HG02870 (cell line): ENCODE results near the gene JOSD1.
"Not testable (repeated sequence)": the region's sequence is repeated elsewhere in the genome, so short reads cannot be mapped to it uniquely, and the experiment has no call there.

Source experiments
- ATAC-seq: cut with Tn5 transposase; IDR thresholded peaks from one replicate; pipeline ENCODE4 v1.9.1; 2021; ENCODE audit warnings: mild to moderate bottlenecking, moderate library complexity; ENCODE audit not compliant: unreplicated experiment

Gene JOSD1

DNA sequence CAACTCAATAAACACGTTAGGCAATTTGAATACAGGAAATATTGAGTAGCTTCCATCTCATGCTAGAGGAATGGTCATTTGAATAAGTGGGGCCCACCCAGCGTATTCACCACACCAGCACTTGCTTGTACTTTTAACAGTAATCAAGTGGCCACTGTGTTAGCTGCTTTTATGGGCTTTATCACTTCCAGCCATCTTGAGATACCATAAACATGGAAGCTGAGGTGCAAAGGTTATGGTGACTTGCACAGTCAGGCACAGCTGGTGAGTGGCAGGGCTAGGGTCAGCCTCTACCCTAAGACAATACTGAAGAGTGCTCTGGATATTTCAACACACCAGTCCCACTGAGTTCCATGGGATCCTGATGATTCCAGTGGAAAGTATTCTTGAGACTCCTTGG, 6.7 kb downstream of the JOSD1 start:
- no peak for ATAC-seq

DNA sequence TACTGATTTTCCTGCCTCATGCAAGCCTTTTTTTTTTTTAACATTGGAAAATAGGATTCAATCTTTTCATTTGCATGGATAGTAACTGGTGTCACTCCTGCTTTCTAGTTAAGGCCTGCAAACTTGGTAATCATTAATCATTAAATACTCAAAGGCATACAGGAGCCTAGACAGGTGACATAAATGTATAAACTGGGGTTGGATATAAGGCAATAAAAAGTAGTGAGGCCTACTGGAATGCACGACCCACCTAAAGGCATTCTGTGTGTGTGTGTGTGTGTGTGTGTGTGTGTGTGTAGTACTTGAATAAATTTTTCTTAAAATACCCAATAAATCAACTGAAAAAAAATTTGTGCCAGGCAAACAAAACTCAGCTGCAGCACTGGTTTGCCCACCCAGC, 11.1 kb downstream of the JOSD1 start:
- ATAC-seq, result no peak

DNA sequence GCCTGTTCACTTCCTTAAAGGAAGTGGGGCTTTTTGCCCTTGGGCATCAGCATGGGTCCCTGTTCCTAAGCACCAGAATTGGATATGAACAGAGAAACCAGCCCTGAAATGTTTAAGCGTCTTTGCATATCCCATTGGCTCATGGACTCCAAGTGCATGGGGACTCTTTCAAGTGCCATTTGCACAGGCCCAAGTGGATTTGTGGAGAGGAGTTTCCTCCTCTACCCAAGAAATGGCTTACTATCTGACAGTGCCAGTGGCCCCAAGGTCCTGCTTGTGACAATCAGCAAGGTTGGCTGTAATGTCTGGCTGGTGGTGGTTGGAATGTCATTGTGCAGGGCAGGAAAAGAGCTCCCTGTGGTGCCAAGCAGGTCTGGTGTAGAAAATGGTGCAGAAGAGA, 15.0 kb downstream of the JOSD1 start:
- no peak for ATAC-seq

DNA sequence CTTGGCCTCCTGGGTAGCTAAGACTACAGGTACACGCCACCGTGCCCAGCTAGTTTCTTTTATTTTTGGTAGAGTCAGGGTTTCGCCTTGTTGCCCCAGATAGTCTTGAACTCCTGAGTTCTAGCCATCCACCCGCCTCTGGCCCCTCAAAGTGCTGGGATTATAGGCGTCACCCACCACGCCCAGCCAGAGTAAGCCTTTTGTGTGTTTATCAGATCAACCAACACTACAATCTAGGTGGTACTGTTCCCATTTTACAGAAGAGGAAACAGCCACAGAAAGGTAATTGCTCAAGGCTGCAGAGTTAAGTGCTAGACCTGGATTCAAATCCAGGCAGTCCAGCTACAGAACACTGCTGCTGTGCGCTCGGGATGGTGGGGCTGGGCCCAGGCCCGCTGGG, 15.8 kb downstream of the JOSD1 start:
- ATAC-seq, result no peak

DNA sequence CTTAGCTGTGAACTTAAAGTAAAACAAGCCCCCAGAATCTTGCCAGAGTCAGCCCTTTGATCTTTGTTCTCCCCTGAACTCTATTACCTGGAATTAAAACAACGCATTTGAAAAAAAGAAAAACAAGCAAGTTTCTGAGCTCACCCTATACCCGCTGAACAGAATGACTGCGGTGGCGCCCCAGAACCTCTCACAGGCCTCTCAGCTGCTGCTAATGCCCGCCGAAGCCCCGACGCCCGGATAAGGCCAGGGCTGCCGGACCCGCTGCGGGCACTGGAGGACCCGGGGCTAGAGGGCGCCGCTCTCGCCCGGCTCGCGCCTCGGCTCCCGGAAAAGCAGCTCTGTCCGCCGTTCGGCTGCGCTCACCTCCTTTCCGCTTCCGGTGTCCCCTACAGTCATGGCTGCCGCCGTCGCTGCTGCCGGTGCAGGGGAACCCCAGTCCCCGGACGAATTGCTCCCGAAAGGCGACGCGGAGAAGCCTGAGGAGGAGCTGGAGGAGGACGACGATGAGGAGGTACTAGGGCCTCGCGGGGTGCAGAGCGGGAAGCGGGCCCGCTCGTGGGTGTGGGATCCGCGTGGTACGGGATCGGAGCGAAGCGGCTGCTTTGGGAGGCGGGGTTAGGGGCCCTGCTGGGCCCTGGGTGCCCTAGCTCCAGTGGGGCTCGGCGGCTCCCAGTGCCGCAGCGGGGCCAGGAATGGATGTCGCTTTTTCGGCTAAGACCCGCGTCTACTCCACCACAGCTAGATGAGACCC, 19.0 kb downstream of the JOSD1 start, which contains the start of gene TOMM22:
Gene TOMM22, plus strand, starts transcription at position 376 of the 754 bp plus-strand sequence. Its CDS starts 22 bp downstream, at position 398.
- peak; percentile 91 for ATAC-seq

DNA sequence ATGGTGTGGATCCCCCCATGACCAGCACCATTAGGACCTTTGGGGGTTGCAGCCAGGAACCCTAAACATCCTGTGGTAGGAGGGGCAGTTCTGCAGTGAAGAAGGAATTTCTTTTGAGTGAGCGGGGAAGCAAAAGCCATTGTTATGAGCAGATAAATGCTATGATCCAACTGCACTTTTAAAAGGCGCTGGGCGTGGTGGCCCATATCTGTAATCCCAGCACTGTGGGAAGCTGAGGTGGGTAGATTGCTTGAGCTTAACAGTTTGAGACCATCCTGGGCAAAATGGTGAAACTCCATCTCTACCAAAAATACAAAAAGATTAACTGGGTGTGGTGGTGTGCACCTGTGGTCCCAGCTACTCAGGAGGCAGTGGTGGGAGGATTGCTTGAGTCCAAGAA, 24.9 kb downstream of the JOSD1 start:
- ATAC-seq, result no peak

DNA sequence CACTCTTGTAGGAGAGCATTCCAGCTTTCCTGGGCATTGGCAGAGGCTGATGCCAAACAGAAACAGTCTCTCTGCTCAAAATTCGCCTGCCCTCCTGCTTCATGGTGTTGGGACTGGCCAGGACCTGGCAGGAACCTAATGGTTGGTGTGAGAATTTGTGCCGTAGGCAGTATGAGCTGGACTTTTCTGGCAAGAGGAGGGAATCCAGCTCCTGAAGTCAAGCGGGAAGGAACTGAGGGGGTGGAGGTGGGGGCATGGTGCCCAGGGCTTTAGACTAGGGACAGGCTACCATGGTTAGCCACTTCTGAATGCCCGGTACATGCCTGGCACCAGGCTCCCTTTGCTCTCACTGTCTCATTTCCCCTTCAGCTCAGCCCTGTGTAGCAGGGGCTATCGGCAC, 25.9 kb downstream of the JOSD1 start:
- ATAC-seq, result no peak

DNA sequence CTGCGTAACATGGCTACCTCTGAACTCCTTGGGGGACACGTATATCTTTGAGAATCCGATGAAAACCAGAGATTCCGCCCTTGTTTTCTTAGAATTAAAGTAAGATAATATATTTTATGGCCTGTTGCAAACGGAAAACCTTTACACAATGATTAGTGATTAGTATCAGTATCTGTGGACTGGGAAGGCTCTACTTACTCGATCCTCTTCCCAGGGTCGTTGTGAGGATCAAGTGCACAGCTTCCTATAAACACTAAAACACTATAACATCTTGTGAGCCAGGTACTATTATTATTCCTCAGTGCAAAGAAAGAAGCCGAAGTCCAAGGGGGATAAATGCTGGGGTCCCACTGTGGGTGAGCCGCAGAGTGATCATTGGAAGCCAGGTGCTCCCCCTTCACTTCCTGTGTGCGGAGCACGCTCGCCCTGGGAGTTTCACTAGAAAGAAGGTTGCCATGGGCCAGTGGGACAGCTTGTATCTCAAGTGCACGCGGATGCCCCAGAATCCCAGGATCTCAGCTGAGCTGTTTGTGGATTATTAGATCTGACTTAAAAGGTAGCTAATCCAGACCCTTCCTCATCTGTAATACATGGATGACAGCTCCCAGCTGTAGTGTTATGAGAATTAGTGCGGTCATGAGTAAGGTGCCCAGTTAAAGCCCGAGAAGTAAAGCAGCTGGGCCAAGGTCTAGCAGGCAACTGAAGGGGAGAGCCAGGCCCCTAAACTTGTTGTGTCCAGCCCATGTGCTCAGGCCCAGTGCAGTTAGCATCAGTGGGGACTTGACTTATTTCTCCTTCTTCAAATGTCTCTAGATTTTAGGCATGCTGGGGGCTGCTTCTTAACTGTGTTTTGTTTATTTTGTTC, 43.5 kb downstream of the JOSD1 start:
- ATAC-seq, result no peak

DNA sequence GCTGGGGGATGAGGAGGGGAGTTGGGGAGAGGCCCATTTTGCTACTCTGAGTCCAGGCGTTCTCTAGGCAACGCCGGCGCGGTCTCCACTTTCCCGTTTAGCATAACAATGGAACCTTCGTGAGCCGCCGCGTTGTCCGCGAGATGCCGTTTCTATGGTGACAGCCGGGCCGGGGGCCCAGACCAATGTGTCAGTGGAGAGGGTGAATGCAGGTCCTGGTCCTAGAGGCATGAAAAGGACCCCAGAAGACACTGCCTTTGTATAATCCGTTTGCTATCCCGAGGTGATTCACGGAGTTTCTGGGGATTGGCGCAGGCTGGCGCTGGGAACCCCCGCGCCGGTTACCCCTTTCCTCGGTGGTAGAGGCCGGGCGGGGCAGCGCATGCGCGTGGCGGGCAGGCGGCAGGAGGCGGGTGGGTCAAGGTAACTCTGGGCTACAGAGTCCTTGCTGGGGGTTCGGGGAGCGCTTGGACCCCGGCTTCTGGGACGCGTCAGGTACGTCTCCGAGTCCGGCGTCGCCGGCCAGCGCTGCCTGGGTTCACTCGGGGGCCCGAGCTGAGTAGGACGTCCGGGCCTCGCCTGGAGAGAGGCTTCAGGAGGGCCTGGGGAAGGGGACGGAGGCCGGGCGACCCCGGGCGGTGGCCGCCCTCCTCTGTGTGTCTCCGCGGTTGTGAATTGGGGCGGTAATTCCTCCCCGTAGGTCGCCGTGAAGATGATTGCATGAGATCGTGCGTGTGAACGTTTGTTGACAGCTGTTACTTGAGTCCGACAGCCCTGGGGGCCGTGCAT, 44.3 kb downstream of the JOSD1 start, which contains the start of the genes CBY1 and FAM227A:
Gene CBY1, plus strand, starts transcription at position 383 of the 789 bp plus-strand sequence. CDS start 11,417 bp downstream, outside the sequence.
Gene FAM227A, minus strand, starts transcription at position 137 of the 789 bp plus-strand sequence. CDS start 6,224 bp downstream, outside the sequence.
- ATAC-seq, result peak; percentile 65

DNA sequence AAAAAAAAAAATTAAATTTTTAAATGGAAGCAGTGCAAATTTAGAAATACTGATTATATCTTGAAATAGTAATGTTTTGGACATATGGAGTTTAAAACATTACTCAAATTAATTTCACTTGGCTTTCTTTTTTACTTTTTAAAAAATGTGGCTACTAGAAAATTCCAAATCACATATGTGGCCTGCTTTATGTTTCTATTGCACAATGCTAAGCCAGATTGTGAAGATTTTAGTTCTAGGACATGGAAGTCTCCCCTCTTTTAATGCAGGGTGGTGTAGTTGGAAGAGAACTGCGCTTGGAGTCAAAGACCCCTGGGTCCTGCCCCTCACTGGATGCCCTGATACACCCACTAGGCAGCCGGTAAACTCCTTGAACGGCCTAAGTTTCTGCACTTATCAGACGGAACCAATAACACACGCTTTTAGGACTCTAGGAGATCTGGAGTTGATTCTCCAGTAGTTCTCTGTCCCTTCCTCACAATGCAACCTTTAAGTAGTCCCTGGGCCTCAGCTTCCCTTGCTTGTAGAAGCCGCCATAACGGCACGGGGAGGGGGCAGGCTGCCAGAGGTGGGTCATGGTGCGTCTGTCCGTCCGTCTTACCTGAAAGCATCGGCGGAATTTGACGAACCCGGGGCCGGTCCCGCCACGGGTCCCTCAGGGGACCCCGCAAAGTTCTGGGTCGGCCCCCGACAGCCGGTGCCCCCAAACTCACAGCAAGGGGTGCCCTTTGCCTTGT, 45.1 kb downstream of the JOSD1 start:
- ATAC-seq, result no peak

DNA sequence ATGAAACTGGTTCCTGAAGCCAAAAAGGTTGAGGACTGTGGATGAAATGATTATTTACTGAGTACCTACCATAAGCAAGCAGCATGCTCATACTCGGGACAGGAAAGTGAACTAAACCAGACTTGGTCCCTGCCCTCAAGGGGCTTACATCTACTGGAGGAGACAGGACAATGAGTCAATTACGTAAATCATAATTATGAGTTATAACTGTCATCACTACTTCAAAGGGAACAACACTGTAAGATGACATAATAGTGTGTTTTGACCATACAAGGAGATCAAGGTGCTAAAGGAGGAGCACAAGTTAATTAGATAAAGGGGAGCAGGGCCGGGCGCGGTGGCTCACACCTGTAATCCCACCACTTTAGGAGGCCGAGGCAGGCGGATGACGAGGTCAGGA, 47.0 kb downstream of the JOSD1 start:
- no peak for ATAC-seq

DNA sequence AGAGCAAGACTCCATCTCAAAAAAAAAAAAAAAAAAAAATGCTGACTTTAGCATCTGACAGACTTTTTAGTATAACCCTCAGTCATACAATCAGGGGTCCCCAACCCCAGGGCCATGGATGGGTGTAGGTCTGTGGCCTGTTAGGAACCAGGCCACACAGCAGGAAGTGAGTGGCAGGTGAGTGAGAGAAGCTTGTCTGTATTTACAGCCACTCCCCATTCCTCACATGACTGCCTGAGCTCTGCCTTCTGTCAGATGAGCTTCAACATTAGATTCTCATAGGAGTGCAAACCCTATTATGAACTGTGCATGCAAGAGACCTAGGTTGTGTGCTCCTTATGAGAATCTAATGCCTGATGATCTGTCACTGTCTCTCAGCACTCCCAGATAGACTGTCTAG, 47.9 kb downstream of the JOSD1 start:
- ATAC-seq, result no peak

DNA sequence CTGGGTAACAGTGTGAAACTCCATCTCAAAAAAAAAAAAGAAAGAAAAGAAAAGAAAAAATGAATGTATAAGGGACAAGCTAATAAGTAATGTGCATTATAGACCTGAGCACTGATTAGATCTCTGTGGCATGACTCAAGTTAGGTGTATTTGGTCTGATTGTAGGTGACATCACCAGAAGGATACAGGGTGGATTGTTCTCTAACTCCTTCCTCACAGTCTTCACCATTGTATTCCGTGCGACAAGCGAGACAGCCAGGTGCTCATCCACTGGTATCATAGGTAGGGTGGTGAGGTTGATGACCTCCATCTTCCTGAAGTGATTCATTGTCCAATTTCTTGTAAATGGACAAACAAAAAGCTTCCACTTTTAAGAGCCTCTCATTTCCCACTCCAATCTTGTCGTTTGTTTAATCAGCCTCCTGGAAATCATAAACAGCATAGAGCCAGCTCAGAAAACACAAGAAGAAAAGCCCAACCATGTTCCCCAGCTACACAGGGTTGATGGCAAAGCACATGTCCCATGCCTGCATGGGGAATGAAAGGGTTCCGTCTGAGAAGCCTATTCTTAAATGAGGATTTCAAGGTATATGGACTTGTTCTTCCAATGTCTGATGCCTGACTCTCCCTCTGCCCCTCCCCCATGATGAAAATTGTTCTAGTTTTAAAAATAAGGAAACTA, 50.8 kb downstream of the JOSD1 start:
- ATAC-seq, result no peak

DNA sequence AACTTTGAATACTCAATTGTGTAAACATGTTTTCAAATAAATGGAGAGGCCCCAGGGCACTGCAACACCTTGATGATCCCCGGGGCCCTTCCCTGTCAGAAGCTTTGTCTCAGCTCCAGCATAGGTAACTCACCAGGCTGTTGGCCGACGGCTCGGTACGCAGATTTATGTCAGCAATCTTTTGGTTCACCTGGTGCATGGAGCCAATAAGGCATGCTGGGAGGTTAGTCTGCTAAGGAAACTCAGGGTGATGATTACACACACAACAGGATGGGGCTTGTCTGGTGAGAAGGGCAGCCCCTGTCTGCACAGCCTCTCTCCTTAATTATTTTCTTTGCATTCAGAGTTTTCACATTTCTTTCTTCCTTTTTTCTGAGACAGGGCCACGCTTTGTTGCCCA, 55.3 kb downstream of the JOSD1 start:
- ATAC-seq, result no peak

DNA sequence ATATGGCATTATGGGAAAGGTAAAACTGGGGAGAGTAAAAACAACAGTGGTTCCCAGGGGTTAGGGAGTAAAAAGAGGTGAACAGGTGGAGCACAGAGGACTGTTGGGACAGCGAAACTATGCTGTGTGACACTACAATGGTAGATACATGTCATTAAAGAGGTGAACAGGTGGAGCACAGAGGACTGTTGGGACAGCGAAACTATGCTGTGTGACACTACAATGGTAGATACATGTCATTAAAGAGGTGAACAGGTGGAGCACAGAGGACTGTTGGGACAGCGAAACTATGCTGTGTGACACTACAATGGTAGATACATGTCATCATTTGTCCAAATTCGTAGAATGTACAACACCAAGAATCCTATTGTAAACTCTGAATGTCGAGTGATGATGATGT, 56.5 kb downstream of the JOSD1 start:
- not testable (repeated sequence) for ATAC-seq

DNA sequence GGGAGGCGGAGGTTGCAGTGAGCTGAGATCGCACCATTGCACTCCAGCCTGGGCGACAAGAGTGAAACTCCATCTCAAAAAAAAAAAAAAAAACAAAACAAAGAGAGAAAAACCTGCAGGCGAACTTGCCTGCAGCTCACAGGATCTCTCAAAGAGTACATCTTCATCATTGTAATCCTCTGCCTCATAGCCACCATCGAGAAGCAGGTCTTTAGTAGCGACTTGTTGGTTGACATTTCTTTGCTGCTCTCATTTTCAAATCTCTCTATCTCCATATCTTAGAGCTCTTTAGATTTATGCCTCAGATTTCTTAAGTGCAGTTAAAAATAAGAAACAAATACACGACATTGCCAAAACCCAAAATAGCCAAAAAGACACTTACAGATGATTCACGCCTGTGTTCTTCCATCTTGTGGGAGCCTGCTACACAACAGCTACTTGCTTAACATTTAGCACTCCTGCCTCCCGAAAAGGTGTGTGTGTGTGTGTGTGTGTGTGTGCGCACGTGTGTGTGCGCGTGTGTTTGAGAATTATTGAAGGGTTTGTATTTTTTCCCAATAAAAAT, 59.2 kb downstream of the JOSD1 start:
- ATAC-seq, result no peak

DNA sequence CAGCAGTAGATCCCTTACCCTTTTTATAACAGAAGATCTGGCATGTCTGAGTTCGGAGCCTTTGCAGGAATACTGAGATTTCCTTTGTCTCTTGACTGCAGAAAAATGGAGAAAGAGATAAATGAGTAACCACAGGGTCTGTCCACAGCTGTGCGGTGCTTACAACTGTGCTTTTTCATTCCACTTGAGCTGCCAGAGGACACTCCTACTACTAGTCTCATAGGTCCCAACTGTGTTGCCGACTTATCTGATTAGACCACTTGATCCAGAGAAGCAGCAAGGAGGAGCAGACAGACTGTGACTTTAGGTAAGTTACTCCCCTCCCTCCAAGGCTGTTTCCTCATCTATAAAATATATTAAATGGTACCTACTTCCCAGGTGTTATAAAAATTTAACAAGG, 62.0 kb downstream of the JOSD1 start:
- ATAC-seq, result no peak

DNA sequence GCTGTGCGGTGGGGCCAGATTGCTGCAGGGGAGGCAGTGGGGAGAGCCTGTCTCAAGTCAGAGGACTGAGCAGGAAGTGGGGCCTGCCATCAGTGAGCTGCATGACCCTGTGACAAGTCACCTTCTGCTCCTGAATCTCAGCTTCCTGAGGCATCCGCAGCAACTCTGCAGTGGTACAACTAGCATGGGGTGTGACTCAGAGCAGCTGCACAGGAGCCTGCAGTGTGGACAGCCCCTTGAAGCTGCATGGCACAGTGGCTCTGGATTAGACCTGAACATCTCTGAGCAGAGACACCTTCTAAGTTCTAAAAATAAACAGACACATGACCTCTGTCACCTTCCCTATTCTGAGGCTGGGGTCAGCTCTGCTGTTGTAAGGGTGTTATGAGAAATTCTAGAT, 62.5 kb downstream of the JOSD1 start:
- ATAC-seq, result no peak
